ENCODE data around the gene LMCD1.

Gene LMCD1

GRCh38 chr3:8619548-8619947 lies 117.9 kb downstream of the LMCD1 start:
- TF ChIP-seq EZH2phosphoT487 (conservative IDR thresholded peaks at IDR 0.05; ENCODE audit: low read length) (no peak), CTCF (IDR thresholded peaks at IDR 0.05; ENCODE audit: insufficient read depth, low read length, poor library complexity, severe bottlenecking) (no peak)
- no peaks in the 10 kb centered on the region for H3K27me3 ChIP-seq (ENCODE audit: low read length)
- H3K36me3 ChIP-seq (ENCODE audit: low read length), result no peaks in the 10 kb centered on the region
- H2AFZ ChIP-seq (ENCODE audit: low read depth, low read length, severe bottlenecking), result no peak overlapping the region
- no peaks in the 10 kb centered on the region for H3K9me3 ChIP-seq (ENCODE audit: insufficient read depth, low read length)
- H3K4me2 ChIP-seq (ENCODE audit: low read depth, low read length, poor library complexity, severe bottlenecking), result no peak overlapping the region
- H3K79me2 ChIP-seq (ENCODE audit: insufficient read depth, low read length), result no peaks in the 10 kb centered on the region
- no peaks in the 10 kb centered on the region for H4K20me1 ChIP-seq (ENCODE audit: low read depth, low read length)
- H3F3A ChIP-seq (ENCODE audit: insufficient read depth), result no peaks in the 10 kb centered on the region
- H3K9ac ChIP-seq (ENCODE audit: low read length), result no peak overlapping the region
- no peak overlapping the region for H3K4me3 ChIP-seq (ENCODE audit: insufficient read depth, low read length, poor library complexity, severe bottlenecking)
- H3K27ac ChIP-seq (ENCODE audit: low read depth, low read length), result no peak overlapping the region
- no peaks in the 10 kb centered on the region for H3K9me2 ChIP-seq (replicated peaks; ENCODE audit: insufficient read depth, low read length)

- no peaks in the 10 kb centered on the region for H3K9me3 ChIP-seq (ENCODE audit: insufficient read depth, low read length)
Observed at GRCh38 chr3:8621141-8621540, 119.5 kb downstream of the LMCD1 start.

GRCh38 chr3:8621872-8622271 lies 120.2 kb downstream of the LMCD1 start:
- Histone ChIP-seq H3K4me2 (ENCODE audit: low read depth, low read length, poor library complexity, severe bottlenecking) (no peak overlapping the region), H3K9me2 (replicated peaks; ENCODE audit: insufficient read depth, low read length) (no peaks in the 10 kb centered on the region), H3F3A (ENCODE audit: insufficient read depth) (no peaks in the 10 kb centered on the region), H3K9me3 (ENCODE audit: insufficient read depth, low read length) (no peaks in the 10 kb centered on the region), H3K79me2 (ENCODE audit: insufficient read depth, low read length) (no peaks in the 10 kb centered on the region), H3K9ac (ENCODE audit: low read length) (no peak overlapping the region), H3K4me3 (ENCODE audit: insufficient read depth, low read length, poor library complexity, severe bottlenecking) (no peak overlapping the region), H2AFZ (ENCODE audit: low read depth, low read length, severe bottlenecking) (no peak overlapping the region), H3K36me3 (ENCODE audit: low read length) (no peaks in the 10 kb centered on the region), H4K20me1 (ENCODE audit: low read depth, low read length) (no peaks in the 10 kb centered on the region), H3K27ac (ENCODE audit: low read depth, low read length) (no peak overlapping the region), H3K27me3 (ENCODE audit: low read length) (no peaks in the 10 kb centered on the region)
- TF ChIP-seq CTCF (IDR thresholded peaks at IDR 0.05; ENCODE audit: insufficient read depth, low read length, poor library complexity, severe bottlenecking), result no peak
- TF ChIP-seq EZH2phosphoT487 (conservative IDR thresholded peaks at IDR 0.05; ENCODE audit: low read length), result no peak

More at GRCh38 chr3:8621141-8621540, 119.5 kb downstream of the LMCD1 start:
- H3K79me2 ChIP-seq (ENCODE audit: insufficient read depth, low read length), result no peaks in the 10 kb centered on the region
- no peaks in the 10 kb centered on the region for H3K27me3 ChIP-seq (ENCODE audit: low read length)
- H3F3A ChIP-seq (ENCODE audit: insufficient read depth), result no peaks in the 10 kb centered on the region
- H2AFZ ChIP-seq (ENCODE audit: low read depth, low read length, severe bottlenecking), result no peak overlapping the region
- no peaks in the 10 kb centered on the region for H3K36me3 ChIP-seq (ENCODE audit: low read length)
- H4K20me1 ChIP-seq (ENCODE audit: low read depth, low read length), result no peaks in the 10 kb centered on the region
- no peak overlapping the region for H3K27ac ChIP-seq (ENCODE audit: low read depth, low read length)
- no peak for TF ChIP-seq EZH2phosphoT487 (conservative IDR thresholded peaks at IDR 0.05; ENCODE audit: low read length)
- TF ChIP-seq CTCF (IDR thresholded peaks at IDR 0.05; ENCODE audit: insufficient read depth, low read length, poor library complexity, severe bottlenecking), result no peak
- no peak overlapping the region for H3K4me3 ChIP-seq (ENCODE audit: insufficient read depth, low read length, poor library complexity, severe bottlenecking)
- no peaks in the 10 kb centered on the region for H3K9me2 ChIP-seq (replicated peaks; ENCODE audit: insufficient read depth, low read length)
- no peak overlapping the region for H3K4me2 ChIP-seq (ENCODE audit: low read depth, low read length, poor library complexity, severe bottlenecking)
- no peak overlapping the region for H3K9ac ChIP-seq (ENCODE audit: low read length)
